Activated B cell treated with CpG ODN at 0.5 μM for 24 hours (primary cell): Measurements from ENCODE around the gene ALPI. TPM values are rescaled to one million over a fixed set of nuclear protein-coding genes. Genes with fewer than 3 reads are reported as not detected.
"Not testable (repeated sequence)": the region's sequence is repeated elsewhere in the genome, so short reads cannot be mapped to it uniquely, and the experiment has no call there.

Experiments used
- ATAC-seq: fragments of 200-7000 bp; cut with Tn5 transposase; one replicate; pipeline ENCODE4 v1.10.0; 2021; ENCODE audit warnings: low read depth, mild to moderate bottlenecking, moderate library complexity
- CTCF ChIA-PET: fragments of 350-600 bp; sonication (Branson Sonifier 250); formaldehyde crosslinking; loops from one replicate; lab custom pipeline; 2021; ENCODE audit warnings: antibody characterized with exemption; lab: Charles Lee
- POLR2A ChIA-PET: fragments of 350-600 bp; sonication (Branson Sonifier 250); formaldehyde crosslinking; loops from one replicate; lab custom pipeline; 2021; ENCODE audit warnings: antibody characterized with exemption; lab: Charles Lee
- DNase-seq: peaks from one replicate; pipeline ENCODE4 v3.0.0; 2022
- H3K27ac Mint-ChIP-seq: one replicate; pipeline ENCODE4 v1.8.0; 2020; ENCODE audit warnings: mixed read lengths
- H3K27me3 Mint-ChIP-seq: one replicate; pipeline ENCODE4 v1.8.0; 2021; ENCODE audit warnings: mixed read lengths
- H3K36me3 Mint-ChIP-seq: one replicate; pipeline ENCODE4 v1.8.0; 2021; ENCODE audit warnings: low read depth, mixed read lengths
- H3K4me1 Mint-ChIP-seq: one replicate; pipeline ENCODE4 v1.8.0; 2021; ENCODE audit warnings: mixed read lengths
- H3K4me3 Mint-ChIP-seq: one replicate; pipeline ENCODE4 v1.8.0; 2020; ENCODE audit warnings: mild to moderate bottlenecking, mixed read lengths
- H3K9me3 Mint-ChIP-seq: one replicate; pipeline ENCODE4 v1.8.0; 2020; ENCODE audit warnings: mixed read lengths
- CTCF ChIP-seq: fragments of 200-600 bp; IDR thresholded peaks from one replicate; pipeline ENCODE4 v1.8.0; 2022; ENCODE audit warnings: antibody characterized with exemption, mild to moderate bottlenecking
- intact Hi-C: fragments of 100-400 bp; cut with micrococcal nuclease; formaldehyde crosslinking; loops from one replicate; pipeline ENCODE4 v1.15.1; 2024
- total RNA-seq: library from RNA; stranded (reverse); gene quantifications from 2 replicates; pipeline ENCODE4 v1.2.3, GENCODE V29; 2022

The ALPI gene
- total RNA-seq, 1 donor from 2014 or later = not detected

GRCh38 chr2:232431705-232432590, 24.0 kb upstream of the ALPI start:
- intact Hi-C loops = no loop called here
- TF ChIP-seq CTCF = no peak
- CTCF ChIA-PET = no interaction called here
- Mint-ChIP-seq H3K36me3 (no peaks in the 10 kb centered on the region), H3K4me3 (no peak overlapping the region), H3K27ac (no peak overlapping the region), H3K27me3 (no peaks in the 10 kb centered on the region), H3K9me3 (no peaks in the 10 kb centered on the region), H3K4me1 (no peaks in the 10 kb centered on the region)
- DNase-seq (no peak), ATAC-seq (no peak)
- POLR2A ChIA-PET = no interaction called here

GRCh38 chr2:232432598-232433184, 23.3 kb upstream of the ALPI start:
- DNase-seq = no peak
- Mint-ChIP-seq H3K4me1 (no peaks in the 10 kb centered on the region), H3K36me3 (no peaks in the 10 kb centered on the region), H3K27ac (no peak overlapping the region), H3K4me3 (no peak overlapping the region), H3K9me3 (no peaks in the 10 kb centered on the region), H3K27me3 (no peaks in the 10 kb centered on the region)
- no peak for ATAC-seq
- ChIA-PET CTCF (no interaction called here), POLR2A (no interaction called here)
- intact Hi-C loops = no loop called here
- TF ChIP-seq CTCF = no peak

DNA sequence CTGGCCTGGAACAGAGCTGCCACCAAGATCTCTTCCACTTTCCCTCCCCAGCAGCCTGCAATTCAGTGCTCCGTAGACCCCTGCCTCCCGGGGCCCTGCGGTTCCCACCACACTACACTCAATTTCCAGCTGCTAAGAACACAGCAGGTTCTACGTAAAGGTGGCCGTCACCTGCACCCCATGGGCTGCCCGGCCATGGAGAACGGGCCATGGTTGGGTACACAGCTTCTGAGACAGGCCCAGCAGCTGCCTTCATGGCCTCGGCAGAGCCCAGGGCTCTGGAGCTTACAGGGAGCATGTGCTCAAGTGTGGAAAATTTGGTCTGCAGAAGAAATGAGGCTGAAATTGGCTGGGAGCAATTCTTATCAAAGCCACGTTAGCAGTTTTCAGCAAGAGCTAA, 22.3 kb upstream of the ALPI start:
- intact Hi-C loops, DNase-seq, H3K27me3 Mint-ChIP-seq, H3K36me3 Mint-ChIP-seq, CTCF ChIA-PET, H3K27ac Mint-ChIP-seq, ATAC-seq, POLR2A ChIA-PET, H3K9me3 Mint-ChIP-seq, H3K4me1 Mint-ChIP-seq, H3K4me3 Mint-ChIP-seq: not testable (repeated sequence)

DNA sequence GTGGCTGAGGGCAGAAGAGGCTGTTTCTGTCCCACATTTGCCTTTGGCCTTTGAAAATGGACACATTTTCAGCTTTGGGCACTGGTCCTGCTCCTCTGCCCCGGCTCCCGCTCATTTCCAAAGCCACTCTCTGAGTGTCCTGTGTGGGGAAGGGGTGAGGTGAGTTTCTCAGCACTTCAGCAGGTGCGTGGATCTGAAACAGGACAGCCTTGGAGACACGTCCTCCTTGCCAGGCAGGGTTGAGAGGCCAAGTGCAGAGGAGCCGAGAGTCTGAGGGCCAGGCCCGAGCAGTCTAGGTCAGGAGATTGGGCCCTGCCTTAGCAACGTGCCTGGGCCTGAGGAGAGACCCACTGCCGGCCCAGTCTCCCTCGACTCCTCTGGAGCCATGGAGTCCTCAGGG, 21.9 kb upstream of the ALPI start:
- no peaks in the 10 kb centered on the region for H3K9me3 Mint-ChIP-seq
- no peak overlapping the region for H3K27ac Mint-ChIP-seq

GRCh38 chr2:232434563-232435374, 21.2 kb upstream of the ALPI start:
- POLR2A ChIA-PET = no interaction called here
- H3K4me1 Mint-ChIP-seq = no peaks in the 10 kb centered on the region
- H3K36me3 Mint-ChIP-seq = no peaks in the 10 kb centered on the region
- no peak for TF ChIP-seq CTCF
- no peak overlapping the region for H3K4me3 Mint-ChIP-seq
- CTCF ChIA-PET = no interaction called here
- DNase-seq (no peak), ATAC-seq (no peak)
- peaks cover 1% of the 10 kb centered on the region for H3K27me3 Mint-ChIP-seq
- intact Hi-C loops = no loop called here
- H3K9me3 Mint-ChIP-seq = no peaks in the 10 kb centered on the region
- H3K27ac Mint-ChIP-seq = no peak overlapping the region

More for the DNA sequence above, 21.9 kb upstream of the ALPI start:
- TF ChIP-seq CTCF = no peak
- no peak for ATAC-seq
- Mint-ChIP-seq H3K36me3 (no peaks in the 10 kb centered on the region), H3K27me3 (peaks cover 1% of the 10 kb centered on the region), H3K4me1 (no peaks in the 10 kb centered on the region), H3K4me3 (no peak overlapping the region)
- intact Hi-C loops = no loop called here
- DNase-seq = no peak
- POLR2A ChIA-PET = no interaction called here
- CTCF ChIA-PET = no interaction called here
